Chondrocyte (in vitro differentiated cells): ENCODE results near the gene ZNF385B. TPM values are rescaled to one million over a fixed set of nuclear protein-coding genes. Genes with fewer than 3 reads are reported as not detected.
A peak's percentile ranks its signal among the peaks of the same experiment; 100 is the strongest.

Experiments used
- DNase-seq: peaks from one replicate; pipeline ENCODE4 v3.0.0; 2021; ENCODE audit warnings: mixed read lengths, low spot score
- H3K27ac Mint-ChIP-seq: one replicate; pipeline ENCODE4 v1.8.0; 2021; ENCODE audit warnings: mild to moderate bottlenecking, moderate library complexity, mixed read lengths; ENCODE audit not compliant: unreplicated experiment
- H3K27me3 Mint-ChIP-seq: 2 replicates; pipeline ENCODE4 v1.8.0; 2021; ENCODE audit warnings: low read depth, mixed read lengths
- H3K36me3 Mint-ChIP-seq: 2 replicates; pipeline ENCODE4 v1.8.0; 2021; ENCODE audit warnings: low read depth, mixed read lengths
- H3K4me1 Mint-ChIP-seq: 2 replicates; pipeline ENCODE4 v1.8.0; 2021; ENCODE audit warnings: low read depth, mild to moderate bottlenecking, mixed read lengths
- H3K4me3 Mint-ChIP-seq: one replicate; pipeline ENCODE4 v1.8.0; 2021; ENCODE audit warnings: mild to moderate bottlenecking, moderate library complexity, mixed read lengths; ENCODE audit not compliant: unreplicated experiment
- H3K9me3 Mint-ChIP-seq: 2 replicates; pipeline ENCODE4 v1.8.0; 2021; ENCODE audit warnings: low read depth, mixed read lengths
- total RNA-seq: library from RNA; stranded (reverse); gene quantifications from 3 replicates; pipeline ENCODE4 v1.2.1, GENCODE V29; 2021
- TF ChIP-seq, protein P1 (sequence below): fragments of 200-600 bp; sonication (generic); IDR thresholded peaks from 2 replicates; pipeline ENCODE4 v1.5.0; 2021; ENCODE audit warnings: antibody characterized with exemption, mild to moderate bottlenecking, moderate library complexity

Gene ZNF385B
- total RNA-seq, 1 donor from 2014 or later, result 0.25 TPM

DNA sequence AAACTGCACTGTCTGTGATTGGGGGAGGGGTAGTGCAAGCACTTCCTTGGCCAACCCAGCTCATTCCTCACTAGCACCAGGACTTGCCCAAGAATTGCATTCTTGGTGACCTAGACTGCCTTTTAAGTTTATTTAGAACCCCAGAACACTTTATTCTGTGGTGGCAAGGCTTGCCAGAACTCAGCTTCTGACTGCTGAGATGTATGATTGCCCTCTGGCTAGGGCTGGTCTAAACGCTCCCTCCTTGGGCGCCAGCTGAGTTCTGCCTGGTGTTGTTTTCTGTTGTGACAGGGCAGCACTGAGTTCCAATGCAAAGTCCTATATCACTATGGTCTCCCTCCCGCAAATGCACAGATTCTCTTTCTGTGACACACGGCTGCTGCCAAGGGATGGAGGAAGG lies 247.7 kb downstream of the ZNF385B start:
- DNase-seq, result no peak
- Mint-ChIP-seq H3K27ac (peak overlapping the region; percentile 79), H3K4me1 (peaks cover 33% of the 10 kb centered on the region), H3K27me3 (no peaks in the 10 kb centered on the region), H3K9me3 (peaks cover 3% of the 10 kb centered on the region), H3K4me3 (no peak overlapping the region), H3K36me3 (no peaks in the 10 kb centered on the region)
- TF ChIP-seq, protein P1, sequence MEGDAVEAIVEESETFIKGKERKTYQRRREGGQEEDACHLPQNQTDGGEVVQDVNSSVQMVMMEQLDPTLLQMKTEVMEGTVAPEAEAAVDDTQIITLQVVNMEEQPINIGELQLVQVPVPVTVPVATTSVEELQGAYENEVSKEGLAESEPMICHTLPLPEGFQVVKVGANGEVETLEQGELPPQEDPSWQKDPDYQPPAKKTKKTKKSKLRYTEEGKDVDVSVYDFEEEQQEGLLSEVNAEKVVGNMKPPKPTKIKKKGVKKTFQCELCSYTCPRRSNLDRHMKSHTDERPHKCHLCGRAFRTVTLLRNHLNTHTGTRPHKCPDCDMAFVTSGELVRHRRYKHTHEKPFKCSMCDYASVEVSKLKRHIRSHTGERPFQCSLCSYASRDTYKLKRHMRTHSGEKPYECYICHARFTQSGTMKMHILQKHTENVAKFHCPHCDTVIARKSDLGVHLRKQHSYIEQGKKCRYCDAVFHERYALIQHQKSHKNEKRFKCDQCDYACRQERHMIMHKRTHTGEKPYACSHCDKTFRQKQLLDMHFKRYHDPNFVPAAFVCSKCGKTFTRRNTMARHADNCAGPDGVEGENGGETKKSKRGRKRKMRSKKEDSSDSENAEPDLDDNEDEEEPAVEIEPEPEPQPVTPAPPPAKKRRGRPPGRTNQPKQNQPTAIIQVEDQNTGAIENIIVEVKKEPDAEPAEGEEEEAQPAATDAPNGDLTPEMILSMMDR, result no peak

DNA sequence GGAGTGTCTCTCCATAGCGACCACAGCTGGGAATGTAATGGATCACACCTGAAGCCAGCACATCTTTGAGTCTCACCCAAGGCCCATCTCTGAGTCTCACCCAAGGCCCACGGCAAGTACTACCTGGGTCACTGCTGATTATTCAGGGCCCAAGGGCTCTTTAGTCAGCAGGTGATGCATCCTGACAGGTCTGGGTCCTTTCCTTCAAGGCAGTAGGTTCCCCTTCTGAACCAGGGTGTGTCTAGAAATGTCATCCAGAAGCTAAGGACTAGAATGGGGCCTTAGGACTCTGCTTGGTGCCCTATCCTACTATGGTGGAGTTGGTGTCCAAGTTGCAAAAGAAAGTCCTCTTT lies 248.1 kb downstream of the ZNF385B start:
- H3K27me3 Mint-ChIP-seq, result no peaks in the 10 kb centered on the region
- no peak overlapping the region for H3K4me3 Mint-ChIP-seq
- H3K4me1 Mint-ChIP-seq, result peaks cover 36% of the 10 kb centered on the region
- H3K9me3 Mint-ChIP-seq, result peaks cover 3% of the 10 kb centered on the region
- no peaks in the 10 kb centered on the region for H3K36me3 Mint-ChIP-seq
- H3K27ac Mint-ChIP-seq, result no peak overlapping the region
- no peak for DNase-seq
- TF ChIP-seq, protein P1, result no peak

DNA sequence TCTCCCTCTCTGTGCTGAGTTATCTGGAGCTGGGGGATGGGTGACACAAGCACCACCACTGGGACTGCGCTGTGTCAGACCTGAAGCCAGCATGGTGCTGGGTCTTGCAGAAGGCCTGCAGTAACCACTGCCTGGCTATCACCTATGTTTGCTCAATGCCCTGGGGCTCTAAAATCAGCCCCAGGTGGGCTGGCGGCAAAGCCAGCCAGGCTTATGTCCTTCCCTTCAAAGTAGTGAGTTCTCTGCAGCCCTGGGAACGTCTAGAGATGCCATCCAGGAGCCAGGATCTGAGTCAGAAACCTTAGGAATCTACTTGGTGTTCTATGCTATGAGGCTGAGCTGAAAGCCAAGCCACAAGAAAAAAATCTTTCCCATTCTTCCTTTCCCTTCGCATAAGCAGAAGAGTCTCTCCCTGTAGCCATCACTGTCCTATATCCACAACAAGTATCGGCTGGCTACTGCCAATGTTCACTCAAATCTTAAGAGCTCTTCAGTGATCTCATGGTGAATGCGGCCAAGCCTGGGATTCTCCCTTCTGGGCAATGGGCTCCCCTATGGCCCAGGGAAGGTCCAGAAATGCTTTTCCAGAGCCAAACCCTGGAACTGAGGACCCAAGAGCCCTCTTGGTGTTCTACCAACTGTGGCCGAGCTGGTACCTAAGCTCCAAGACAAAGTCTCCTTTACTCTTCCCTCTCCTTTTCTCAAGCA lies 248.7 kb downstream of the ZNF385B start:
- H3K9me3 Mint-ChIP-seq, result peaks cover 3% of the 10 kb centered on the region
- H3K36me3 Mint-ChIP-seq, result no peaks in the 10 kb centered on the region
- no peaks in the 10 kb centered on the region for H3K27me3 Mint-ChIP-seq
- H3K4me1 Mint-ChIP-seq, result peaks cover 37% of the 10 kb centered on the region
- no peak overlapping the region for H3K27ac Mint-ChIP-seq
- no peak overlapping the region for H3K4me3 Mint-ChIP-seq
- no peak for DNase-seq
- TF ChIP-seq, protein P1, result no peak

DNA sequence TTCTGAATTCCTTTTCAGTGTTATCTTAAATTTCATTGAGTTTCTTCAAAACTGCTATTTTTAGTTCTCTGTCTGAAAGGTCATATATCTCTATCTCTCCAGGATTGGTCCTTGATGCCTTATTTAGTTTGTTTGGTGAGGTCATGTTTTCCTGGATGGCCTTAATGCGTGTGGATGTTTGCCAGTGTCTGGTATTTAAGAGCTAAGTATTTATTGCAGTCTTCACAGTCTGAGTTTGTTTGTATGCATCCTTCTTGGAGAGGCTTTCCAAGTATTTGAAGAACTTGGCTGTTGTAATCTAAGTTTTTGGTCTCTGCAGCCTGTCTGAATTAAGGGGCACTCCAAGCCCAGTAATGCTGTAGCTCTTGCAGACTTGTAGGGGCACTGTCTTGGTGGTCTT lies 249.3 kb downstream of the ZNF385B start:
- no peak overlapping the region for H3K4me3 Mint-ChIP-seq
- peaks cover 3% of the 10 kb centered on the region for H3K9me3 Mint-ChIP-seq
- no peaks in the 10 kb centered on the region for H3K27me3 Mint-ChIP-seq
- peaks cover 37% of the 10 kb centered on the region for H3K4me1 Mint-ChIP-seq
- TF ChIP-seq, protein P1, result no peak
- no peak overlapping the region for H3K27ac Mint-ChIP-seq
- DNase-seq, result no peak
- H3K36me3 Mint-ChIP-seq, result no peaks in the 10 kb centered on the region

DNA sequence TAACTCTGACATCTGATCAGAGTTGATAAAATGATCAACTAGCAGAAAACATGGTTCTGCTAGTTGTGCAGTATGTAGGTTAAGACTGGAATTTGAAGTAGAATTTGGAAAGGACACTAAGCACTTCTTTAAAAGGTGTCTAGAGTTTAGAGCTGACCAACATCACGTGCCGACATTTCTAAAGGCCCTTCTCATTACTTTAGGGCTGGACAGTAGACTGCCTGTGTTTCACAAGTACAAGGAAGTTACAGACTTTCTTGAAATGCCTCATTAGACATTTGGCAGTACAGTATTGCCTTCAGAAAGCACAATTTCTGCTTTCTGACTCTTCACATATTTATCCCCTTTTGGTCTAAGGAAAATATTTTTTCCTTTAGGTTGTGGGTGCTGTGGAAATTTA lies 255.3 kb downstream of the ZNF385B start:
- Mint-ChIP-seq H3K36me3 (no peaks in the 10 kb centered on the region), H3K4me3 (no peak overlapping the region), H3K4me1 (peaks cover 3% of the 10 kb centered on the region), H3K27ac (no peak overlapping the region), H3K27me3 (no peaks in the 10 kb centered on the region), H3K9me3 (peaks cover 3% of the 10 kb centered on the region)
- TF ChIP-seq, protein P1, result no peak
- DNase-seq, result no peak
